Measurements from ENCODE around the gene SRC. TPM values are rescaled to one million over a fixed set of nuclear protein-coding genes. Genes with fewer than 3 reads are reported as not detected.

The SRC gene
- total RNA-seq, 1 donor from 2014 or later = 15.4 TPM

- H3K36me3 ChIP-seq = no peaks in the 10 kb centered on the region
- H3K4me2 ChIP-seq = no peak overlapping the region
- H3K4me1 ChIP-seq = peaks cover 37% of the 10 kb centered on the region
- no peaks in the 10 kb centered on the region for H3K9me3 ChIP-seq (ENCODE audit: low read depth)
- no peak overlapping the region for H2AFZ ChIP-seq (replicated peaks)
- H4K20me1 ChIP-seq (ENCODE audit: low read depth) = no peaks in the 10 kb centered on the region
- Mint-ChIP-seq H3K9me3 (no peaks in the 10 kb centered on the region), H3K27me3 (ENCODE audit: insufficient read depth, low read depth) (peaks cover 2% of the 10 kb centered on the region), H3K36me3 (peaks cover 3% of the 10 kb centered on the region), H3K4me1 (peaks cover 61% of the 10 kb centered on the region), H3K27ac (peak overlapping the region; percentile 72), H3K4me3 (no peak overlapping the region)
- no peaks in the 10 kb centered on the region for H3K79me2 ChIP-seq (ENCODE audit: low read depth)
- H3K9ac ChIP-seq = no peak overlapping the region
- no peak overlapping the region for H3K4me3 ChIP-seq
- peak overlapping the region; percentile 75 for H3K27ac ChIP-seq
- no peak for TF ChIP-seq EZH2 (IDR thresholded peaks at IDR 0.05)
- no peak for TF ChIP-seq EZH2phosphoT487 (IDR thresholded peaks at IDR 0.05)
- TF ChIP-seq CTCF (IDR thresholded peaks at IDR 0.05) = peak; percentile 45
- peak; percentile 41 for DNase-seq (ENCODE audit: low spot score)
- H3K27me3 ChIP-seq = no peaks in the 10 kb centered on the region
- H3F3A ChIP-seq (ENCODE audit: low read depth) = peaks cover 34% of the 10 kb centered on the region
These were observed 46.7 kb downstream of the SRC start for GRCh38 chr20:37392441-37393195.

- H3K4me3 Mint-ChIP-seq = no peak overlapping the region
- no peak overlapping the region for H3K9ac ChIP-seq
- peaks cover 1% of the 10 kb centered on the region for H3K36me3 Mint-ChIP-seq
- H3K27me3 ChIP-seq = no peaks in the 10 kb centered on the region
- no peak overlapping the region for H3K4me3 ChIP-seq
- H3K27ac ChIP-seq = peak overlapping the region; percentile 75
- TF ChIP-seq EZH2phosphoT487 (IDR thresholded peaks at IDR 0.05) (no peak), EZH2 (IDR thresholded peaks at IDR 0.05) (no peak), CTCF (IDR thresholded peaks at IDR 0.05) (no peak)
- H3K79me2 ChIP-seq (ENCODE audit: low read depth) = no peaks in the 10 kb centered on the region
- H4K20me1 ChIP-seq (ENCODE audit: low read depth) = no peaks in the 10 kb centered on the region
- DNase-seq (ENCODE audit: low spot score) = peak; percentile 1
- peaks cover 2% of the 10 kb centered on the region for H3K27me3 Mint-ChIP-seq (ENCODE audit: insufficient read depth, low read depth)
- H3K4me1 ChIP-seq = peaks cover 37% of the 10 kb centered on the region
- no peaks in the 10 kb centered on the region for H3K36me3 ChIP-seq
- H3K4me2 ChIP-seq = no peak overlapping the region
- H3F3A ChIP-seq (ENCODE audit: low read depth) = peaks cover 42% of the 10 kb centered on the region
- H2AFZ ChIP-seq (replicated peaks) = no peak overlapping the region
- H3K27ac Mint-ChIP-seq = peak overlapping the region; percentile 99
- H3K9me3 Mint-ChIP-seq = no peaks in the 10 kb centered on the region
- peaks cover 65% of the 10 kb centered on the region for H3K4me1 Mint-ChIP-seq
- no peaks in the 10 kb centered on the region for H3K9me3 ChIP-seq (ENCODE audit: low read depth)
These were observed 47.4 kb downstream of the SRC start for GRCh38 chr20:37393196-37393862.

GRCh38 chr20:37393863-37394542, 48.1 kb downstream of the SRC start:
- Histone ChIP-seq H3K27me3 (no peaks in the 10 kb centered on the region), H3K36me3 (no peaks in the 10 kb centered on the region)

More at GRCh38 chr20:37393863-37394542, 48.1 kb downstream of the SRC start:
- peak; percentile 4 for DNase-seq (ENCODE audit: low spot score)
- Mint-ChIP-seq H3K9me3 (no peaks in the 10 kb centered on the region), H3K36me3 (peaks cover 1% of the 10 kb centered on the region), H3K27me3 (ENCODE audit: insufficient read depth, low read depth) (no peaks in the 10 kb centered on the region), H3K4me1 (peaks cover 69% of the 10 kb centered on the region), H3K4me3 (peak overlapping the region; percentile 71), H3K27ac (peak overlapping the region; percentile 99)
- Histone ChIP-seq H3K9ac (no peak overlapping the region), H4K20me1 (ENCODE audit: low read depth) (no peaks in the 10 kb centered on the region), H3K27ac (peak overlapping the region; percentile 75), H3K4me1 (peaks cover 37% of the 10 kb centered on the region), H3K79me2 (ENCODE audit: low read depth) (no peaks in the 10 kb centered on the region), H3K4me3 (no peak overlapping the region), H3F3A (ENCODE audit: low read depth) (peaks cover 42% of the 10 kb centered on the region), H3K9me3 (ENCODE audit: low read depth) (no peaks in the 10 kb centered on the region), H2AFZ (replicated peaks) (no peak overlapping the region), H3K4me2 (peak overlapping the region; percentile 35)
- TF ChIP-seq EZH2phosphoT487 (IDR thresholded peaks at IDR 0.05) (no peak), EZH2 (IDR thresholded peaks at IDR 0.05) (no peak), CTCF (IDR thresholded peaks at IDR 0.05) (no peak)
